ENCODE results near the gene FGF10. TPM values are rescaled to one million over a fixed set of nuclear protein-coding genes. Genes with fewer than 3 reads are reported as not detected.

The FGF10 gene
- total RNA-seq, 1 donor from 2014 or later: 2.7 TPM

DNA sequence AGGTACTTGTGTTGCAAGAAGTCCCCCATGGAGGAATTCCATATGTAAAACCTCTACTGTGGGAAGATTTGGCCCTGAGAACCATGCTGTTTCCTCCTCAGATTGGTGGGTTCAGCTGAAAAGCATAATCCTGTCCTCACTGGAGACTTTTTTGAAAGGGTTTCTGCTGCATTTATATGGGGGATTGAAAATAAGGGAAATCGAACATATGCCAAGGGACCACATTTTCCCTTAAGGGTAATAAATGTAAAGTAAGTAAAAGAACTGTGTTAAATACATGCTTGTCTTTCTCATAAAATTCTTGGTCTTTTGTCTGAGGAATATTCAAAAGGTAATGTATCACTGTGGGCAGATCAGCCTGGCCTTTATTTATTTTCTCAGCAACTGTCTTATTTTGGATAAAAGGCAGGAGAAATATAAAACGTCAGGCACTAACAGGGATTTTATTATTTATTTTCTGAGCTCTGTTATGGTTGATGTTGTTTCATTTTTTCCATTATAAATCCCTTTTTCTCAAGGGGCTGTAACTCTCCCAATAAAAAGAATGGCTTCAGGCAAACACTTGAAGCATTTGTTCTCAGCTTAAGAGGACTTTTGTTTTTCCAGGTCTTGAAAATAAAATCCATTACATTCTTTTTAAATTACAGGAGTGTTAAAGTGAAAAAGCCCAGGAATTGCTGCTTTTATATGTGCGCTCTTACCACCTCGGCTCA is 131.4 kb downstream of the FGF10 start:
- DNase-seq (no peak), ATAC-seq (no peak)
- Histone ChIP-seq H3K4me3 (no peak overlapping the region), H3K27ac (no peak overlapping the region), H3K4me1 (no peaks in the 10 kb centered on the region), H3K9me3 (no peaks in the 10 kb centered on the region), H3K36me3 (no peaks in the 10 kb centered on the region), H3K27me3 (no peaks in the 10 kb centered on the region)
- TF ChIP-seq, protein P1, sequence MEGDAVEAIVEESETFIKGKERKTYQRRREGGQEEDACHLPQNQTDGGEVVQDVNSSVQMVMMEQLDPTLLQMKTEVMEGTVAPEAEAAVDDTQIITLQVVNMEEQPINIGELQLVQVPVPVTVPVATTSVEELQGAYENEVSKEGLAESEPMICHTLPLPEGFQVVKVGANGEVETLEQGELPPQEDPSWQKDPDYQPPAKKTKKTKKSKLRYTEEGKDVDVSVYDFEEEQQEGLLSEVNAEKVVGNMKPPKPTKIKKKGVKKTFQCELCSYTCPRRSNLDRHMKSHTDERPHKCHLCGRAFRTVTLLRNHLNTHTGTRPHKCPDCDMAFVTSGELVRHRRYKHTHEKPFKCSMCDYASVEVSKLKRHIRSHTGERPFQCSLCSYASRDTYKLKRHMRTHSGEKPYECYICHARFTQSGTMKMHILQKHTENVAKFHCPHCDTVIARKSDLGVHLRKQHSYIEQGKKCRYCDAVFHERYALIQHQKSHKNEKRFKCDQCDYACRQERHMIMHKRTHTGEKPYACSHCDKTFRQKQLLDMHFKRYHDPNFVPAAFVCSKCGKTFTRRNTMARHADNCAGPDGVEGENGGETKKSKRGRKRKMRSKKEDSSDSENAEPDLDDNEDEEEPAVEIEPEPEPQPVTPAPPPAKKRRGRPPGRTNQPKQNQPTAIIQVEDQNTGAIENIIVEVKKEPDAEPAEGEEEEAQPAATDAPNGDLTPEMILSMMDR (IDR thresholded peaks at IDR 0.05): no peak
- intact Hi-C loops (cut with DNase I): no loop called here

DNA sequence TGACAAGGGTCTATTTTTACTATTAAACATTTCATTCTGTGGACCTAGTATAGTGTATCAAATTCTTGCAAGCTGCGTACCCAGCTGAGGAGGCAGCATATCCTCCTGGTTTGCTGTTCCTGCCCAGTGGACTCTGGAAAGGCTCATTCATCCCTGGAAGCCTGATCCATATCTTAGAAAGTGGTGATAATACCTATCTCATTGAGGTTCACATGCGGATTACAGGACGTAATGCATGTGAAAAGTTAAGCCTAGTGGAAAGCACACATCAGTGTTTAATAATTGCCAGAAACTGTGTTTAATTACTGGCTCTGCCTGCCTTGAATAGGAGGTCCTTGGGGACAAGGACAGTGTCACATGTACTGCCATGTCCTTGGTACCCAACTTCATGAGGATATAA is 132.0 kb downstream of the FGF10 start:
- TF ChIP-seq, protein P1 (IDR thresholded peaks at IDR 0.05): no peak
- Histone ChIP-seq H3K27me3 (no peaks in the 10 kb centered on the region), H3K27ac (no peak overlapping the region), H3K4me1 (no peaks in the 10 kb centered on the region), H3K4me3 (no peak overlapping the region), H3K9me3 (no peaks in the 10 kb centered on the region), H3K36me3 (no peaks in the 10 kb centered on the region)
- DNase-seq (no peak), ATAC-seq (no peak)
- intact Hi-C loops (cut with DNase I): no loop called here

Data from upper lobe of right lung (tissue), 1 donor.